GM10266 (cell line): Measurements from ENCODE around the gene PRKCA.
"Not testable (repeated sequence)": the region's sequence is repeated elsewhere in the genome, so short reads cannot be mapped to it uniquely, and the experiment has no call there.

Experiments used
- DNase-seq: peaks from one replicate; pipeline ENCODE4 v3.0.0; 2012; ENCODE audit errors: extremely low spot score
- CTCF ChIP-seq: IDR thresholded peaks from 2 replicates; pipeline ENCODE4 v1.5.1; 2012; ENCODE audit warnings: mild to moderate bottlenecking, low read depth; ENCODE audit not compliant: control insufficient read depth, insufficient read depth; ENCODE audit errors: missing control alignments

The PRKCA gene

DNA sequence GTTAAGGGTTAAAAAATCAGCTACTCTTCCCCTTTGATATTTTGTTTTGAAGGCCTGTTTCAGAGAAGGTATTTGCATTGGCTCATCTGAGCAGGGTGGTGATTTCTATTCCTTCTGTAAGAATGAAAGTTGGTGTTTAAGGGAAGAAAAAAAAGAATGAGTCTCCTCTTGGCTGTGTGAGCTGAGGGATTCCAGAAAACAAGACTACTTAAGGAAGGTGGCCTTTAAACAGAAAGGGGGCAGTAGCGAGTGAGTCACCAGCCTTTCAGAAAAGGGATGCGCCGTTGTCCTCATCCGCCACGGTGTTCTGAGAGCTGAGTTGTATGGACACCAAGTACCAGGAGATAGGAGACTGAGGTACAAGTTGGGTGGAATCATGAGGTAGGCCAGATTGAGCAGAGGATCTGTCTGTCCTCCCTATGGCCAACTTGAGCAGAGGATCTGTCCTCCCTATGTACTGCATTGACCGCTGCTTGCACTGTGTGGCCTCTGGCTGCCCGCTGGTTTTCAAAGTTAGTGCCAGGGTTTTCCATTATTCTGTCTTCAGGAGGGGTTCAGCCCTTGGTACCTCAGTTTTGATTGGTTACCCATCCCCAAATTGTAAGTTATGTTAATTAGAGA is 8.2 kb downstream of the PRKCA start:
- TF ChIP-seq CTCF: no peak
- DNase-seq: no peak

DNA sequence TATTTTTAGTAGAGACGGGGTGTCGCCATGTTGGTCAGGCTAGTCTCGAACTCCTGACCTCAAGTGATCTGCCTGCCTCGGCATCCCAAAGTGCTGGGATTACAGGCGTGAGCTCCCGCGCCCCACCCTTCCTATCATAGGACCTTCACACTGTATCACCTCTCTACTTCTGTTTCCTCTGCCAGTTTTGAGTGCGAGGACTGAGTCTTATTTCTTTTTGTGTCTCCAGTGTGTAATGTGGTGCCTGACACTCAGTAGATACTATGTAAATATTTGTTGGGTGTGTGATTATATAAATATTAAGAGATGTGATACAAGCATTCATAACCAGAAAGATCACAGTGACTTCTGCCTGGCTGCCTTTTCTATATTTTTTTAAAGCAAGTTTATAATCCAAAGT is 10.5 kb downstream of the PRKCA start:
- no peak for TF ChIP-seq CTCF
- DNase-seq: no peak

- TF ChIP-seq CTCF: no peak
- DNase-seq: no peak
Observed at GRCh38 chr17:66313325-66313724, 10.9 kb downstream of the PRKCA start.

DNA sequence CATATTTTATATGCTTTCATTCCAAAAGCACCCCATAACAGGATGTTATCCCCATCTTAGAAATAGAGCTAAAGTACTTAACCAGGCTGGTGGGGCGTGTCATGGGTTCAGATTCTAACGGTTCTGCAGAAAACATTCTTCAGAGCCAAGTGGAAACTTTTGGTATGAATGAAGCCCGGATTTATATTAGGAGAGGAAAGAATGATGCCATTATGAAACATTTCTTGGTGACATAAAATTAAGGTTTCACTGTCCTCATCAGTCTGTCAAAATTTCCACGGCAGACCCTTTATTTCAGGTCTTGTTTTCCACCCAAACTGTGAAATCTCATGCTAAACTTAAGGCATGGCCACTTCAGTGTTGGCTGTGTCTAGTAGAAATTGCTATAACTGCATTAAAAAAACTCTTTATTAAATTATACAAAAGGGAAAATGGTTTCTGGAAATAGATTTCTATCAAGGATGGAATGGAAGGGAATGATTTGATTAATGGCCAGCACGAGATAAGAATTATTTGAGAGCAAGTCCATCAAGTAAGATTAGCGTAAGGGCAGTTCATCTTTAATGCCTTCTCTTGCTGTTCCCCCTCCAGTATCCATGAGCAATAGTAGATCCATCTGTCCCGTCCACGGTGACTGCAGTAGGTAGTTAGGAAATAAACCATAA is 11.7 kb downstream of the PRKCA start:
- TF ChIP-seq CTCF: no peak
- DNase-seq: no peak

DNA sequence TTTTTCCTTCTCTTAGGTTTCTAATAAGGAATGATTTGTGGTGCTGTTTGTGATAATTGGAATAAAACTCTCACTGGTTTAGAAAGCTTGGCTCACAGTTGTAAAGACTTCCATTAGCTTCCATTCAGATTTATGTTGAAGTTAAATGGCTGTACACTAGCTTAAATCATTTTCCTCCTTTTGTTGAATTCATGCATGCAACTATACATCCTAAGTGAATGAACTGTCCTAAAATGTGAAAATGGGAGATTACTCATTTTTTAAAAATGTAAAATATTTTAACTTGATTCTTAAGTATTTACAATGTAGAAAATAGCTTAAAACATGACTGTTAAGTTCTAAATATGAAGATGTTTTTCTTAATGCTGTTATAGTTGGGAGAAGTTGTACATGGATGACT is 15.2 kb downstream of the PRKCA start:
- no peak for TF ChIP-seq CTCF
- no peak for DNase-seq

- DNase-seq: no peak
- TF ChIP-seq CTCF: no peak
Observed at GRCh38 chr17:66319226-66319625, 16.8 kb downstream of the PRKCA start.

DNA sequence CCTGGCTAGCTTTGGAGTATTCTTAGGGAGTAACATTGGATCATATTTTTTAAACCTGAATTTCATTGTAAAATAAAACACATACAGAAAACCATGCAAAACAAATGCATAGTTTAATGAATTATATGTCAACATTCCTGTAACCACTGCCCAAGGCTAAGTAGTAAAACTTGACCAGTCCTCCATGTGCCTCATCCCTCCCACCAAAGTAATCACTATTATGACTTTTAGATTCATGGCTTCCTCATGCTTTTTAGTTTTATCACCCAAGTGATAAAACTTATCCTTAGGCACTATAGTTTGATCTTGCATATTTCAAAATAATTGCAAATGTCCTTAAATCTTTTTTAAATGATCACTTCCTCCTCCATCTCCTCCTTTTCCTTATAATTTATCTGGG is 20.4 kb downstream of the PRKCA start:
- TF ChIP-seq CTCF: no peak
- no peak for DNase-seq

DNA sequence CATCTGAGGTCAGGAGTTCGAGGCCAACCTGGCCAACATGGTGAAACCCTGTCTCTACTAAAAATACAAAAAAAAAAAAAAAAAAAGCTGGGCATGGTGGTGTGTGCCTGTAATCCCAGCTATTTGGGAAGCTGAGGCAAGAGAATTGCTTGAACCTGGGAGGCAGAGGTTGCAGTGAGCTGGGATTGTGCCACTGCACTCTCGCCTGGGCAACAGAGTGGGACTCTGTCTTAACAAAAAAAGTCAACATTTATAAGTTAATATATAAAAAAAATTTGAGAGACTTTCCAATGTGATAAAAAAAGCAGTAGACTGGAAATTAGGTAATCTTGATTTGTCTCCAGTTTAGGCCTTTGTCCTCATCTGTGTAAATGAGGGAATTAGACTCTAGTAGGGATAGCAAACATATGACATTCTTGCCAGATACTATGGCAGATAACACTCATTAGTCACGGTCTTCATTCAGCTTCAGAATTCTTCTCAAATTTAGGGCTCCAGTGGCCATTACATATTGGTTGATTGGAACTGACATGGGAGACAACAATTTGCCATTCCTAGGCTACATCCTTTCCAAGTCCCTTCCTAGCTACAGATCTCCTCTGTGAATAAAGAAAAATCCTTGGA is 22.1 kb downstream of the PRKCA start:
- DNase-seq: not testable (repeated sequence)
